Tibial nerve (tissue), 4 donors: ENCODE measurements around the gene TMBIM4. TPM values are rescaled to one million over a fixed set of nuclear protein-coding genes. Genes with fewer than 3 reads are reported as not detected.

Experiments
- DNase-seq, 2 donors: peaks; one replicate each; pipeline ENCODE4 v3.0.0-alpha.2; 2019; ENCODE audit warnings: low spot score in 2 of 2
- H3K27ac ChIP-seq, 4 donors: fragments of 200-600 bp; sonication (generic) in 3 of 4; one replicate each; pipeline ENCODE4 v1.5.1; 2017 to 2019; ENCODE audit warnings: mild to moderate bottlenecking in 1 of 4
- H3K27me3 ChIP-seq, 2 donors: fragments of 200-600 bp; sonication (generic) in 1 of 2; one replicate each; pipeline versions ENCODE4 v1.5.1 to v1.6.0; 2017 to 2019
- H3K36me3 ChIP-seq, 3 donors: fragments of 200-600 bp; sonication (generic); one replicate each; pipeline ENCODE4 v1.5.1; 2018 to 2019
- H3K4me1 ChIP-seq, 4 donors: fragments of 200-600 bp; sonication (generic) in 3 of 4; one replicate each; pipeline ENCODE4 v1.5.1; 2017 to 2019
- H3K4me3 ChIP-seq, 4 donors: fragments of 200-600 bp; sonication (generic) in 3 of 4; one replicate each; pipeline ENCODE4 v1.5.1; 2017 to 2019; ENCODE audit warnings: mild to moderate bottlenecking in 1 of 4, moderate library complexity in 1 of 4
- H3K9me3 ChIP-seq, 4 donors: fragments of 200-600 bp; sonication (generic) in 3 of 4; one replicate each; pipeline ENCODE4 v1.5.1; 2017 to 2019
- CTCF ChIP-seq, 5 experiments: fragments of 200-600 bp in 3 of 5; fragments of 450-650 bp in 2 of 5; sonication (generic) in 3 of 5; IDR thresholded peaks; one replicate each; pipeline ENCODE4 v1.5.1; 2016 to 2019; ENCODE audit warnings: antibody characterized with exemption in 5 of 5, mild to moderate bottlenecking in 3 of 5, moderate library complexity in 2 of 5
- EP300 ChIP-seq, 2 donors: sonication (generic); formaldehyde crosslinking; IDR thresholded peaks; one replicate each; pipeline ENCODE4 v1.6.1; 2017; ENCODE audit warnings: antibody characterized with exemption in 2 of 2, mild to moderate bottlenecking in 1 of 2
- POLR2A ChIP-seq, 2 donors: fragments of 450-650 bp; IDR thresholded peaks; one replicate each; pipeline ENCODE4 v1.6.1; 2017; ENCODE audit warnings: antibody characterized with exemption in 2 of 2, mild to moderate bottlenecking in 2 of 2, moderate library complexity in 2 of 2
- WGBS, 2 donors: methylation state at CpG; one replicate each; pipeline ENCODE4 v1.1.5; 2018; 5-methylcytosine and 5-hydroxymethylcytosine counted together
- total RNA-seq, 4 donors: library from RNA; depleted of rRNA; stranded (reverse); fragments of >200 nt; gene quantifications; one replicate each; pipeline ENCODE4 v1.1.0, GENCODE V29; 2016

The TMBIM4 gene
- total RNA-seq, 4 donors from 2014 or later = 101 to 229 (median 199) TPM

GRCh38 chr12:66196806-66197205, 27.0 kb upstream of the TMBIM4 start:
- DNase-seq = no peak
- Histone ChIP-seq H3K27ac (no peak overlapping the region), H3K36me3 (peaks cover 0 to 12% (median 0%) of the 10 kb centered on the region in 3 donors), H3K4me1 (peaks cover 0 to 32% (median 3%) of the 10 kb centered on the region in 4 donors), H3K27me3 (no peaks in the 10 kb centered on the region), H3K4me3 (no peak overlapping the region), H3K9me3 (peaks cover 0 to 5% (median 0%) of the 10 kb centered on the region in 4 donors)
- WGBS, 2 donors = 25 to 26% methylated on average over 3 of the region's 3 CpGs
- TF ChIP-seq POLR2A (IDR thresholded peaks at IDR 0.05) (no peak), CTCF (IDR thresholded peaks at IDR 0.05) (no peak), EP300 (IDR thresholded peaks at IDR 0.05) (no peak)

DNA sequence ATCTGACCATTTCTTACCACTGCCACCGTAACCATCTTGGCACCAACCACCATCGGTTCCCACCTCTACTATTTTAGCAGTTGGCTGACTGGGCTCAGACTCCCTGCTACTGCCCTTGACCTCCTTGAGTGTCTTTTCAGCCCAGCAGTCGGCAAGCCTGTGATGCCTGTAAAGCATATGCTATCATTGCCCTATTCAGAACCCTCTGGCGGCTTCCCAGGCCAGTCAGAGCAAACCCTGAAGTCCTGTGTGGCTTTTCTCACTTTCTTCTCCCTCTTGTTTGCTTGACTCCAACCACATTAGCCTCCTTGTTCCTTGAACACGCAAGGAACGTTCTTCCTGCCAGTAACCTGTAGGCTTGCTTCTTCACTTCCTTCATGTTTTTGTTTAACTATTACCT, 25.4 kb upstream of the TMBIM4 start:
- H3K36me3 ChIP-seq = peaks cover 0 to 12% (median 0%) of the 10 kb centered on the region in 3 donors
- no peaks in the 10 kb centered on the region for H3K27me3 ChIP-seq
- no peak overlapping the region for H3K27ac ChIP-seq
- peaks cover 0 to 40% (median 5%) of the 10 kb centered on the region in 4 donors for H3K4me1 ChIP-seq
- 76 to 81% methylated on average over 6 of the region's 6 CpGs for WGBS, 2 donors
- DNase-seq = no peak
- H3K4me3 ChIP-seq = no peak overlapping the region
- H3K9me3 ChIP-seq = peaks cover 0 to 3% (median 0%) of the 10 kb centered on the region in 4 donors
- no peak for TF ChIP-seq CTCF (IDR thresholded peaks at IDR 0.05)
- TF ChIP-seq EP300 (IDR thresholded peaks at IDR 0.05) = no peak
- TF ChIP-seq POLR2A (IDR thresholded peaks at IDR 0.05) = no peak

GRCh38 chr12:66194122-66194521, 24.3 kb upstream of the TMBIM4 start:
- Histone ChIP-seq H3K4me3 (no peak overlapping the region), H3K36me3 (peaks cover 0 to 12% (median 0%) of the 10 kb centered on the region in 3 donors), H3K27me3 (no peaks in the 10 kb centered on the region), H3K9me3 (no peaks in the 10 kb centered on the region), H3K27ac (no peak overlapping the region), H3K4me1 (peaks cover 0 to 38% (median 5%) of the 10 kb centered on the region in 4 donors)
- TF ChIP-seq EP300 (IDR thresholded peaks at IDR 0.05) = no peak
- no peak for TF ChIP-seq POLR2A (IDR thresholded peaks at IDR 0.05)
- TF ChIP-seq CTCF (IDR thresholded peaks at IDR 0.05) = no peak
- 90 to 92% methylated on average over 2 of the region's 2 CpGs for WGBS, 2 donors
- no peak for DNase-seq

GRCh38 chr12:66191547-66192126, 21.8 kb upstream of the TMBIM4 start:
- no peak overlapping the region for H3K4me3 ChIP-seq
- H3K4me1 ChIP-seq = peaks cover 0 to 23% (median 3%) of the 10 kb centered on the region in 4 donors
- H3K9me3 ChIP-seq = no peaks in the 10 kb centered on the region
- WGBS, 2 donors = 78 to 83% methylated on average over 7 of the region's 7 CpGs
- H3K27me3 ChIP-seq = no peaks in the 10 kb centered on the region
- no peak overlapping the region for H3K27ac ChIP-seq
- no peak for DNase-seq
- H3K36me3 ChIP-seq = peaks cover 0 to 12% (median 0%) of the 10 kb centered on the region in 3 donors
- TF ChIP-seq EP300 (IDR thresholded peaks at IDR 0.05) (no peak), CTCF (IDR thresholded peaks at IDR 0.05) (no peak), POLR2A (IDR thresholded peaks at IDR 0.05) (no peak)

DNA sequence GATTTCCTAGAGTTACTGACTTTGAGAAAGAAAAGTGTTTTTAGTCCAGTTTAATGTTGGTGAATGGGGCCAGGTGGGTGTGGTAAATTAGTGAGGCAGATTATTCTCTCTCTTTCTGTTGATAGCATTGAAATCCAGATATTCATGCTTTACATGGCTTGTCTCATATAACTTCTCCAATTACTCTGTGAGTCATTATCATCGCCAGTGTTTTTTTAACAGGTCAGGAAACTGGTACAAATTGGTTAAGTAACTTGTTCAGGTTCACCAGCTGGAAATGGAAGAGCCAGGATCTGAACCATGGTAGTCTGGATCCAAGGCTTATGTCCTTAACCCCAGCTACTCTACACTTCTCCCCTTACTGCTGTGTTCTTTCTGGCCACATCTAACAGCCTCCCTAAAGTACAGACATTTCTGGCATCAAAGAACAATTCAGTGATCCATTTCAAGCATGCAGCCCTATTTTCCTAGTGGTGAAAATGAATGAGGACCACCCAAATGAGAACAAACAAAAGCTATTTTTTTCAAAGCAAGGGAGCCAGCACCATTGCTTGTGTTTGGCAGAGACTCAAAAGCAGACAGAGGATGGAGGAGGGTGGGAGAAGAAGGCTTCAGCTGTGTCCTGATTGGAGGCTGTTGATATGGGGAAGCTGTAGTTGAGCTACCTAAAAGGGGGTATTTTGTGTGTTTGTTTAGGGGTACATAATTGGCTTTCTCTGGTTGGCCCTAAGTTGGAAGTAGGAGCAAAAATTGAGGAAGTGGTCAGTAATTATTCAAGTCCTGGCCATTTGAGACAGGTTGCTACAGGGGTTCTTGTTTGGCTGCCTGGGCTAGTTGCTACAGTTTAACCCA, 20.9 kb upstream of the TMBIM4 start:
- Histone ChIP-seq H3K4me1 (peaks cover 0 to 16% (median 3%) of the 10 kb centered on the region in 4 donors), H3K27ac (peak overlapping the region in 3 of 4 donors; percentile 79 to 95 (median 82)), H3K9me3 (no peaks in the 10 kb centered on the region), H3K27me3 (no peaks in the 10 kb centered on the region), H3K4me3 (peak overlapping the region; percentile 40 to 64 (median 50)), H3K36me3 (peaks cover 0 to 12% (median 0%) of the 10 kb centered on the region in 3 donors)
- WGBS, 2 donors = 64 to 70% methylated on average over 1 of the region's 1 CpG
- TF ChIP-seq EP300 (IDR thresholded peaks at IDR 0.05) (no peak), POLR2A (IDR thresholded peaks at IDR 0.05) (no peak), CTCF (IDR thresholded peaks at IDR 0.05) (no peak)
- no peak for DNase-seq
